Transverse colon (tissue), 3 donors: ENCODE results near the gene ABCA4.

Experiments used
- EP300 ChIP-seq: sonication (generic); formaldehyde crosslinking; IDR thresholded peaks from one replicate; pipeline ENCODE4 v1.6.1; 2017; ENCODE audit warnings: antibody characterized with exemption, low read depth
- POLR2A ChIP-seq: fragments of 450-650 bp; IDR thresholded peaks from one replicate; pipeline ENCODE4 v1.6.1; 2016; ENCODE audit warnings: antibody characterized with exemption, mild to moderate bottlenecking, moderate library complexity
- TF ChIP-seq, protein P1 (sequence below), 5 experiments: fragments of 200-600 bp in 3 of 5; fragments of 450-650 bp in 2 of 5; sonication (generic) in 3 of 5; IDR thresholded peaks; 1 replicate in 2 of 5; 2 replicates in 3 of 5; pipeline ENCODE4 v1.5.1; 2016 to 2017; ENCODE audit warnings: antibody characterized with exemption in 5 of 5, inconsistent platforms in 3 of 5, mild to moderate bottlenecking in 2 of 5, moderate library complexity in 1 of 5

- TF ChIP-seq, protein P1, sequence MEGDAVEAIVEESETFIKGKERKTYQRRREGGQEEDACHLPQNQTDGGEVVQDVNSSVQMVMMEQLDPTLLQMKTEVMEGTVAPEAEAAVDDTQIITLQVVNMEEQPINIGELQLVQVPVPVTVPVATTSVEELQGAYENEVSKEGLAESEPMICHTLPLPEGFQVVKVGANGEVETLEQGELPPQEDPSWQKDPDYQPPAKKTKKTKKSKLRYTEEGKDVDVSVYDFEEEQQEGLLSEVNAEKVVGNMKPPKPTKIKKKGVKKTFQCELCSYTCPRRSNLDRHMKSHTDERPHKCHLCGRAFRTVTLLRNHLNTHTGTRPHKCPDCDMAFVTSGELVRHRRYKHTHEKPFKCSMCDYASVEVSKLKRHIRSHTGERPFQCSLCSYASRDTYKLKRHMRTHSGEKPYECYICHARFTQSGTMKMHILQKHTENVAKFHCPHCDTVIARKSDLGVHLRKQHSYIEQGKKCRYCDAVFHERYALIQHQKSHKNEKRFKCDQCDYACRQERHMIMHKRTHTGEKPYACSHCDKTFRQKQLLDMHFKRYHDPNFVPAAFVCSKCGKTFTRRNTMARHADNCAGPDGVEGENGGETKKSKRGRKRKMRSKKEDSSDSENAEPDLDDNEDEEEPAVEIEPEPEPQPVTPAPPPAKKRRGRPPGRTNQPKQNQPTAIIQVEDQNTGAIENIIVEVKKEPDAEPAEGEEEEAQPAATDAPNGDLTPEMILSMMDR (IDR thresholded peaks at IDR 0.05), result no peak
- TF ChIP-seq EP300, result no peak
- TF ChIP-seq POLR2A, result no peak
Observed at GRCh38 chr1:94029130-94029993, 91.6 kb downstream of the ABCA4 start.
